ENCODE results near the gene CFAP298.
"Not testable (repeated sequence)": the region's sequence is repeated elsewhere in the genome, so short reads cannot be mapped to it uniquely, and the experiment has no call there.

Gene CFAP298

GRCh38 chr21:32565856-32566465 lies 46.2 kb downstream of the CFAP298 start:
- no peak for DNase-seq

GRCh38 chr21:32562915-32563314 lies 49.3 kb downstream of the CFAP298 start:
- DNase-seq, result no peak

- no peak for DNase-seq
Observed at GRCh38 chr21:32562426-32562825, 49.8 kb downstream of the CFAP298 start.

GRCh38 chr21:32561476-32561875 lies 50.7 kb downstream of the CFAP298 start:
- not testable (repeated sequence) for DNase-seq

GRCh38 chr21:32560896-32561295 lies 51.3 kb downstream of the CFAP298 start:
- no peak for DNase-seq

GRCh38 chr21:32559006-32559610 lies 53.1 kb downstream of the CFAP298 start:
- no peak for DNase-seq

- DNase-seq, result no peak
Observed at GRCh38 chr21:32558106-32558505, 54.1 kb downstream of the CFAP298 start.

- no peak for DNase-seq
Observed at GRCh38 chr21:32554832-32555638, 57.1 kb downstream of the CFAP298 start.

GRCh38 chr21:32549886-32550285 lies 62.3 kb downstream of the CFAP298 start:
- no peak for DNase-seq

- no peak for DNase-seq
Observed at GRCh38 chr21:32549440-32549839, 62.7 kb downstream of the CFAP298 start.
